Osteocyte (in vitro differentiated cells): ENCODE measurements around the gene VCX. TPM values are rescaled to one million over a fixed set of nuclear protein-coding genes. Genes with fewer than 3 reads are reported as not detected.

Source experiments
- DNase-seq: peaks from one replicate; pipeline ENCODE4 v3.0.0; 2021; ENCODE audit warnings: mixed read lengths; ENCODE audit not compliant: unreplicated experiment; ENCODE audit errors: extremely low spot score
- H3K27ac Mint-ChIP-seq: one replicate; pipeline ENCODE4 v1.8.0; 2021; ENCODE audit warnings: mild to moderate bottlenecking, mixed read lengths; ENCODE audit not compliant: unreplicated experiment
- H3K27me3 Mint-ChIP-seq: one replicate; pipeline ENCODE4 v1.8.0; 2021; ENCODE audit warnings: mixed read lengths; ENCODE audit not compliant: unreplicated experiment
- H3K36me3 Mint-ChIP-seq: one replicate; pipeline ENCODE4 v1.8.0; 2021; ENCODE audit warnings: mixed read lengths; ENCODE audit not compliant: unreplicated experiment
- H3K4me1 Mint-ChIP-seq: one replicate; pipeline ENCODE4 v1.8.0; 2021; ENCODE audit warnings: mixed read lengths; ENCODE audit not compliant: unreplicated experiment
- H3K4me3 Mint-ChIP-seq: one replicate; pipeline ENCODE4 v1.8.0; 2021; ENCODE audit warnings: mild to moderate bottlenecking, moderate library complexity, mixed read lengths; ENCODE audit not compliant: unreplicated experiment
- H3K9me3 Mint-ChIP-seq: one replicate; pipeline ENCODE4 v1.8.0; 2021; ENCODE audit warnings: mixed read lengths; ENCODE audit not compliant: unreplicated experiment
- CTCF ChIP-seq: fragments of 200-600 bp; sonication (generic); IDR thresholded peaks from 2 replicates; pipeline ENCODE4 v1.5.0; 2021; ENCODE audit warnings: antibody characterized with exemption, mild to moderate bottlenecking, moderate library complexity
- total RNA-seq: library from RNA; stranded (reverse); gene quantifications from 2 replicates; pipeline ENCODE4 v1.2.1, GENCODE V29; 2021

The VCX gene
- total RNA-seq, 1 donor from 2014 or later: not detected

- no peaks in the 10 kb centered on the region for H3K4me1 Mint-ChIP-seq
- H3K9me3 Mint-ChIP-seq: peaks cover 12% of the 10 kb centered on the region
- H3K27me3 Mint-ChIP-seq: no peaks in the 10 kb centered on the region
- TF ChIP-seq CTCF: no peak
- no peak overlapping the region for H3K4me3 Mint-ChIP-seq
- DNase-seq: no peak
- no peak overlapping the region for H3K27ac Mint-ChIP-seq
- no peaks in the 10 kb centered on the region for H3K36me3 Mint-ChIP-seq
Measured at GRCh38 chrX:7841084-7841805, 1.7 kb upstream of the VCX start.

GRCh38 chrX:7852166-7852565 is 9.2 kb downstream of the VCX start:
- Mint-ChIP-seq H3K9me3 (no peaks in the 10 kb centered on the region), H3K36me3 (no peaks in the 10 kb centered on the region), H3K4me3 (no peak overlapping the region), H3K27me3 (peaks cover 2% of the 10 kb centered on the region), H3K4me1 (no peaks in the 10 kb centered on the region), H3K27ac (no peak overlapping the region)
- no peak for DNase-seq
- no peak for TF ChIP-seq CTCF

- H3K9me3 Mint-ChIP-seq: no peaks in the 10 kb centered on the region
- TF ChIP-seq CTCF: no peak
- DNase-seq: no peak
- H3K4me3 Mint-ChIP-seq: no peak overlapping the region
- no peak overlapping the region for H3K27ac Mint-ChIP-seq
- H3K27me3 Mint-ChIP-seq: no peaks in the 10 kb centered on the region
- no peaks in the 10 kb centered on the region for H3K36me3 Mint-ChIP-seq
- H3K4me1 Mint-ChIP-seq: no peaks in the 10 kb centered on the region
Measured at GRCh38 chrX:7872042-7872441, 29.1 kb downstream of the VCX start.

GRCh38 chrX:7876957-7877356 is 34.0 kb downstream of the VCX start:
- Mint-ChIP-seq H3K4me3 (no peak overlapping the region), H3K4me1 (no peaks in the 10 kb centered on the region), H3K9me3 (no peaks in the 10 kb centered on the region), H3K36me3 (no peaks in the 10 kb centered on the region), H3K27ac (no peak overlapping the region), H3K27me3 (no peaks in the 10 kb centered on the region)
- DNase-seq: no peak
- TF ChIP-seq CTCF: no peak

GRCh38 chrX:7889135-7889534 is 46.2 kb downstream of the VCX start:
- H3K27ac Mint-ChIP-seq: no peak overlapping the region
- H3K36me3 Mint-ChIP-seq: no peaks in the 10 kb centered on the region
- H3K9me3 Mint-ChIP-seq: peaks cover 7% of the 10 kb centered on the region
- H3K4me3 Mint-ChIP-seq: no peak overlapping the region
- H3K4me1 Mint-ChIP-seq: peaks cover 2% of the 10 kb centered on the region
- H3K27me3 Mint-ChIP-seq: no peaks in the 10 kb centered on the region
- TF ChIP-seq CTCF: no peak
- no peak for DNase-seq
